ENCODE data around the gene WNK1. TPM values are rescaled to one million over a fixed set of nuclear protein-coding genes. Genes with fewer than 3 reads are reported as not detected.

WNK1 gene
- total RNA-seq, 3 donors from 2014 or later = 173 to 192 (median 176) TPM

DNA sequence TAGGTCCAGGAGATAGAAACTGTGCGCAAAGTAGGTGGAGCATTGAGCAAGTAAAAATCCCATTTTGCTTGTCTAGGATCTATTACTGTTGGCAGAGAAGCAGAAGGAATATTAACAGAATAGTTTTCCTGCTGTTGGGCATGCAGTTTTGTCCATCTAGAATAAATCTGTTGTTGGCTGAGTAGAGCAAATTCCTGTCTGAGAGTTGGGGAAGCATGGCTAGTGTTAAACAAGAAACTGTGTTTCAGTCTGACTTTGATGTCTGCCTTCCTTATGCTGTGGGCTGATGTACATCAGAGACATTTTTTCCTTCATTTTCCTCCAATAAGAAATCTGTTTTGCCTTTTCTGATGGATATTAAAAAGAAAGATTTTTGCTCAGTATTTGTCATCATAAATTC, 99.0 kb downstream of the WNK1 start:
- H3K27ac ChIP-seq = no peak overlapping the region

DNA sequence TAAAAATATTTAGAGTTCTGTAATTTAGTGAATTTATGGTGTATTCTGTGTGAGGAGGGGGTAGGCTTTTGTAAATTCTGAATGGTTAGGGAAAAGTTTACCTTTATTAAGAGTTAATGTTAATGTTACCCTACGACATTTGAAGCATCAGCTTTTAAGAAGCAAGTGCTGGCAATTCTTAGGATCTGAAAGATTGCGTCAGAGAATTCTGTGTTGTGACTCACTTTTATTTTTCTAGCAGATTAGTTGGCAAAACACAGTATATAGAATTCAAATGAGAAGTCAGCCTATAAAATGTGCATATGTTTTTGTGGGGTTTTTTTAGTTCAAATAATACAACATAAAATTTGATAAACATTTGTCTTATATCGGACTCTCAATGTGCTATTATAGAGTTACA, 99.5 kb downstream of the WNK1 start:
- Histone ChIP-seq H3K36me3 (no peaks in the 10 kb centered on the region), H3K4me1 (no peaks in the 10 kb centered on the region), H3K9me3 (no peaks in the 10 kb centered on the region), H3K4me3 (no peak overlapping the region), H3K27me3 (no peaks in the 10 kb centered on the region), H3K27ac (no peak overlapping the region)
- DNase-seq (ENCODE audit: low spot score in 2 of 2) = no peak
- TF ChIP-seq POLR2AphosphoS5 (IDR thresholded peaks at IDR 0.05) (no peak), POLR2A (IDR thresholded peaks at IDR 0.05) (no peak)
- TF ChIP-seq, protein P1, sequence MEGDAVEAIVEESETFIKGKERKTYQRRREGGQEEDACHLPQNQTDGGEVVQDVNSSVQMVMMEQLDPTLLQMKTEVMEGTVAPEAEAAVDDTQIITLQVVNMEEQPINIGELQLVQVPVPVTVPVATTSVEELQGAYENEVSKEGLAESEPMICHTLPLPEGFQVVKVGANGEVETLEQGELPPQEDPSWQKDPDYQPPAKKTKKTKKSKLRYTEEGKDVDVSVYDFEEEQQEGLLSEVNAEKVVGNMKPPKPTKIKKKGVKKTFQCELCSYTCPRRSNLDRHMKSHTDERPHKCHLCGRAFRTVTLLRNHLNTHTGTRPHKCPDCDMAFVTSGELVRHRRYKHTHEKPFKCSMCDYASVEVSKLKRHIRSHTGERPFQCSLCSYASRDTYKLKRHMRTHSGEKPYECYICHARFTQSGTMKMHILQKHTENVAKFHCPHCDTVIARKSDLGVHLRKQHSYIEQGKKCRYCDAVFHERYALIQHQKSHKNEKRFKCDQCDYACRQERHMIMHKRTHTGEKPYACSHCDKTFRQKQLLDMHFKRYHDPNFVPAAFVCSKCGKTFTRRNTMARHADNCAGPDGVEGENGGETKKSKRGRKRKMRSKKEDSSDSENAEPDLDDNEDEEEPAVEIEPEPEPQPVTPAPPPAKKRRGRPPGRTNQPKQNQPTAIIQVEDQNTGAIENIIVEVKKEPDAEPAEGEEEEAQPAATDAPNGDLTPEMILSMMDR (IDR thresholded peaks at IDR 0.05) = no peak
- intact Hi-C loops (cut with DNase I; ENCODE audit: low total_unique reads) = no loop called here

More for the DNA sequence above, 99.0 kb downstream of the WNK1 start:
- no peak for DNase-seq (ENCODE audit: low spot score in 2 of 2)
- TF ChIP-seq, protein P1 (IDR thresholded peaks at IDR 0.05) = no peak
- TF ChIP-seq POLR2AphosphoS5 (IDR thresholded peaks at IDR 0.05) (no peak), POLR2A (IDR thresholded peaks at IDR 0.05) (no peak)
- Histone ChIP-seq H3K4me3 (no peak overlapping the region), H3K36me3 (no peaks in the 10 kb centered on the region), H3K4me1 (no peaks in the 10 kb centered on the region), H3K9me3 (no peaks in the 10 kb centered on the region), H3K27me3 (no peaks in the 10 kb centered on the region)
- intact Hi-C loops (cut with DNase I; ENCODE audit: low total_unique reads) = no loop called here

DNA sequence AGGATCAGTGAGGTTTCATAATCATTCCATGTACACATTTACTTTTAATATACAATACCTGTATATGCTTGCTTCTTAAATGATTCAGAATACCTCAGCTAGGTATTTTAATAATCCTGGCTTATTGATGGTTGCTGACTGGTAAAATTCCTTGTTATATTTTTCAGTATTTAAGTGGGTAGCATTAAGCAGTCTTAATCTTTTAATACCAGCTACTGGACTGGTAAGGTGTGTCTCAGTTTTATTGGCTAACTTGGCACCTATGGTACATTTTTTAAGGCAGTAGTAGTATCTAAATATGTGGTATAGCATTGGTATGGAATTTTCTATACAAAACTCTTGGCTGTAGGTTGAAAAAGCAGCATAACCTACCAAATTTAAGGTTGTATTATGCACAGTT, 100.5 kb downstream of the WNK1 start:
- no peaks in the 10 kb centered on the region for H3K4me1 ChIP-seq
- TF ChIP-seq POLR2AphosphoS5 (IDR thresholded peaks at IDR 0.05) (no peak), POLR2A (IDR thresholded peaks at IDR 0.05) (no peak)
- TF ChIP-seq, protein P1 (IDR thresholded peaks at IDR 0.05) = no peak
- no peak for DNase-seq (ENCODE audit: low spot score in 2 of 2)
- no peaks in the 10 kb centered on the region for H3K27me3 ChIP-seq
- H3K9me3 ChIP-seq = no peaks in the 10 kb centered on the region
- H3K36me3 ChIP-seq = no peaks in the 10 kb centered on the region
- intact Hi-C loops (cut with DNase I; ENCODE audit: low total_unique reads) = no loop called here
- H3K4me3 ChIP-seq = no peak overlapping the region
- H3K27ac ChIP-seq = no peak overlapping the region

DNA sequence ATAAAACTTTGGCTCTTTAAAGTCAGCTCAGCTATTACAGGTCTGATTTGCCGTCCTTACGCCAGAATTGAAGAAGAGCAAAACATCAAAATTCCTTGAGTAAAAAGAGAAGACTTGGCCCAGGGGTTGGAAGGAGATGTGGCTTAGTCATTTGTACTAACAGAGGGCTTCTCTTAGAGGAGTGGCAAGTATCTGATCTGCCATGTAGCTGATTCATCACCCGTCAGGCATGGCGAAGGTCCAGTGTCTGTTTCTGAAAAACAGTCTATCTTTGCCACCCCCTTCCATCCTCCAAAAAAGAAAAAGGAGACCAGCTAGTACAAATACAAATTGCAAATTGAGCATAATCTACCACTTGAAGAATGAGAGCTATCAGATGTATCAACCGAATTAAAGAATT, 105.2 kb downstream of the WNK1 start:
- TF ChIP-seq POLR2A (IDR thresholded peaks at IDR 0.05) (no peak), POLR2AphosphoS5 (IDR thresholded peaks at IDR 0.05) (no peak)
- TF ChIP-seq, protein P1 (IDR thresholded peaks at IDR 0.05) = no peak
- H3K27ac ChIP-seq = no peak overlapping the region
- H3K27me3 ChIP-seq = no peaks in the 10 kb centered on the region
- no peak for DNase-seq (ENCODE audit: low spot score in 2 of 2)
- H3K9me3 ChIP-seq = no peaks in the 10 kb centered on the region
- no peaks in the 10 kb centered on the region for H3K36me3 ChIP-seq
- intact Hi-C loops (cut with DNase I; ENCODE audit: low total_unique reads) = no loop called here
- H3K4me1 ChIP-seq = no peaks in the 10 kb centered on the region
- H3K4me3 ChIP-seq = no peak overlapping the region

DNA sequence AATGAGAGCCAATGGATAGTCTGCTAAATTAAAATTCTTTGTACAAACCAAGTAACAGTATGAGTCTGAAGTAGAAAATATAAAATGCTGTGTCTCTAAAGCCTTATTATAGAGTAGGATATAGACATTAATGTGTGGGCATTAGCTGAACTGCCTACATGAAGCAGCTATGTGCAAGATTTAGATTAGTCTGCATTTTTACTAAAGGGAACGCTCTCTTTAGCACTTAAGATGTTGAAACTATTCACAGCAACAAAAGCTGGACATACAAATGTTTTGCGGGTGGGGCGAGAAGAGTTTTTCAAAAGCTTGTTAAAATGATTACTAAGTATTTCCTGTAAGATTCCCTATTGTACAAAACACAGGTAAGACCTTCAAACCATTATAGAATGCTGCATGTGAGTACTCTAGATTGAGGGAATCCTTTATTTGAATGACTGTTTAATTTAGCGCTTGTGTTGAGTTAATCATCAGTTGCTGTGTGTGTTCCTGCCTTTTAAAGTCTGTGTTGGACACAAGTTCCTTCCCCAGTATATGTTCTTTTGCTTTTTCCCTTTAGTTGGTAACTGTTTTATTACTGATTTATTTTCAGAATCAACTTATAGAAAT, 110.0 kb downstream of the WNK1 start:
- Histone ChIP-seq H3K9me3 (no peaks in the 10 kb centered on the region), H3K27me3 (no peaks in the 10 kb centered on the region), H3K36me3 (no peaks in the 10 kb centered on the region), H3K4me3 (no peak overlapping the region), H3K27ac (no peak overlapping the region), H3K4me1 (no peaks in the 10 kb centered on the region)
- DNase-seq (ENCODE audit: low spot score in 2 of 2) = no peak
- intact Hi-C loops (cut with DNase I; ENCODE audit: low total_unique reads) = no loop called here
- TF ChIP-seq, protein P1 (IDR thresholded peaks at IDR 0.05) = no peak
- TF ChIP-seq POLR2A (IDR thresholded peaks at IDR 0.05) (no peak), POLR2AphosphoS5 (IDR thresholded peaks at IDR 0.05) (no peak)

Data from breast epithelium (tissue), 4 donors.